Endometrial microvascular endothelial cells (primary cell): ENCODE results near the gene ELF5. TPM values are rescaled to one million over a fixed set of nuclear protein-coding genes. Genes with fewer than 3 reads are reported as not detected.

Experiments
- in situ Hi-C: cut with HindIII; loops from 2 replicates; pipeline ENCODE4 v1.10.0; 2017; ENCODE audit warnings: low sequenced_read_pairs, low pct_unique_long_range_greater_than_20kb; ENCODE audit errors: inconsistent ontology term
- total RNA-seq: library from RNA; depleted of rRNA; stranded (reverse); fragments of >200 nt; gene quantifications from one replicate; pipeline ENCODE4 v1.2.3, GENCODE V29; 2015; ENCODE audit errors: inconsistent ontology term

ELF5 gene
- not detected for total RNA-seq

- in situ Hi-C loops, result no loop called here
Measured at GRCh38 chr11:34513682-34514449, at the start of gene ELF5. Gene ELF5 (minus strand): TSS chr11:34513794. CDS start chr11:34505749, 8,045 bp downstream.

- in situ Hi-C loops, result no loop called here
Measured at GRCh38 chr11:34562976-34563375, 49.4 kb upstream of the ELF5 start.

- in situ Hi-C loops, result no loop called here
Measured at GRCh38 chr11:34560511-34560910, 46.9 kb upstream of the ELF5 start.

- in situ Hi-C loops, result no loop called here
Measured at GRCh38 chr11:34558673-34559072, 45.1 kb upstream of the ELF5 start.

GRCh38 chr11:34558211-34558610 lies 44.6 kb upstream of the ELF5 start:
- in situ Hi-C loops, result no loop called here

- in situ Hi-C loops, result no loop called here
Measured at GRCh38 chr11:34552270-34552669, 38.7 kb upstream of the ELF5 start.

GRCh38 chr11:34549271-34549670 lies 35.7 kb upstream of the ELF5 start:
- in situ Hi-C loops, result no loop called here

- in situ Hi-C loops, result no loop called here
Measured at GRCh38 chr11:34548278-34548677, 34.7 kb upstream of the ELF5 start.

GRCh38 chr11:34546511-34547209 lies 33.1 kb upstream of the ELF5 start:
- in situ Hi-C loops, result no loop called here

- in situ Hi-C loops, result no loop called here
Measured at GRCh38 chr11:34542089-34542488, 28.5 kb upstream of the ELF5 start.

- in situ Hi-C loops, result no loop called here
Measured at GRCh38 chr11:34540870-34541269, 27.3 kb upstream of the ELF5 start.

- in situ Hi-C loops, result no loop called here
Measured at GRCh38 chr11:34537636-34538035, 24.0 kb upstream of the ELF5 start.

- in situ Hi-C loops, result no loop called here
Measured at GRCh38 chr11:34536056-34536455, 22.5 kb upstream of the ELF5 start.

- in situ Hi-C loops, result no loop called here
Measured at GRCh38 chr11:34534826-34535225, 21.2 kb upstream of the ELF5 start.

- in situ Hi-C loops, result no loop called here
Measured at GRCh38 chr11:34531663-34532062, 18.1 kb upstream of the ELF5 start.

- in situ Hi-C loops, result no loop called here
Measured at GRCh38 chr11:34530545-34531234, 17.1 kb upstream of the ELF5 start.

GRCh38 chr11:34529643-34530042 lies 16.0 kb upstream of the ELF5 start:
- in situ Hi-C loops, result no loop called here

GRCh38 chr11:34528072-34528471 lies 14.5 kb upstream of the ELF5 start:
- in situ Hi-C loops, result no loop called here

GRCh38 chr11:34525888-34526657 lies 12.5 kb upstream of the ELF5 start:
- in situ Hi-C loops, result no loop called here
